Tibial artery (tissue), 4 donors: ENCODE measurements around the gene PFDN4.

ENCODE experiments used
- DNase-seq, 2 donors: peaks; one replicate each; pipeline ENCODE4 v3.0.0-alpha.2; 2019
- H3K27ac ChIP-seq, 2 donors: fragments of 200-600 bp; sonication (generic) in 1 of 2; 1 replicate in 1 of 2; 2 replicates in 1 of 2; pipeline ENCODE4 v1.5.1; 2018 to 2019; ENCODE audit warnings: mild to moderate bottlenecking in 1 of 2
- H3K27me3 ChIP-seq, 2 donors: fragments of 200-600 bp; sonication (generic) in 1 of 2; one replicate each; pipeline versions ENCODE4 v1.5.1 to v1.6.0; 2016 to 2019
- H3K36me3 ChIP-seq, 3 donors: fragments of 200-600 bp; sonication (generic) in 2 of 3; one replicate each; pipeline ENCODE4 v1.5.1; 2016 to 2019; ENCODE audit warnings: mild to moderate bottlenecking in 2 of 3
- H3K4me1 ChIP-seq, 4 donors: fragments of 200-600 bp; sonication (generic) in 2 of 4; 1 replicate in 3 of 4; 2 replicates in 1 of 4; pipeline ENCODE4 v1.5.1; 2016 to 2019
- H3K4me3 ChIP-seq, 2 donors: fragments of 200-600 bp; sonication (generic) in 1 of 2; 1 replicate in 1 of 2; 2 replicates in 1 of 2; pipeline ENCODE4 v1.5.1; 2018 to 2019; ENCODE audit warnings: mild to moderate bottlenecking in 2 of 2
- H3K9me3 ChIP-seq, 3 donors: fragments of 200-600 bp; sonication (generic) in 1 of 3; one replicate each; pipeline ENCODE4 v1.5.1; 2016 to 2019
- CTCF ChIP-seq, 2 experiments: fragments of 200-600 bp in 1 of 2; fragments of 450-650 bp in 1 of 2; IDR thresholded peaks; one replicate each; pipeline ENCODE4 v1.5.1; 2017 to 2019; ENCODE audit warnings: antibody characterized with exemption in 2 of 2, mild to moderate bottlenecking in 1 of 2, moderate library complexity in 1 of 2
- intact Hi-C: fragments of 100-400 bp; cut with DNase I; formaldehyde crosslinking; loops from one replicate; pipeline ENCODE4 v1.15.0; 2023; ENCODE audit warnings: low total_unique reads

PFDN4 gene, protein sequence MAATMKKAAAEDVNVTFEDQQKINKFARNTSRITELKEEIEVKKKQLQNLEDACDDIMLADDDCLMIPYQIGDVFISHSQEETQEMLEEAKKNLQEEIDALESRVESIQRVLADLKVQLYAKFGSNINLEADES

GRCh38 chr20:54207743-54208547 lies at the start of gene PFDN4:
Gene PFDN4 (plus strand): TSS chr20:54208087. CDS start chr20:54208101, 14 bp downstream.
- Histone ChIP-seq H3K27me3 (no peaks in the 10 kb centered on the region), H3K4me1 (peaks cover 0 to 30% (median 16%) of the 10 kb centered on the region in 4 donors), H3K36me3 (no peaks in the 10 kb centered on the region), H3K27ac (peak within 1 kb of the TSS; percentile 91 to 92), H3K4me3 (peak within 1 kb of the TSS; percentile 79 to 98), H3K9me3 (no peaks in the 10 kb centered on the region)
- DNase-seq: peak; percentile 81 to 88
- intact Hi-C loops: loop anchor here (10.0 kb wide), 2 partner anchors 533 to 633 kb away; no protein-coding TSS in a partner anchor
- peak; percentile 51 to 80 for TF ChIP-seq CTCF (IDR thresholded peaks at IDR 0.05)

DNA sequence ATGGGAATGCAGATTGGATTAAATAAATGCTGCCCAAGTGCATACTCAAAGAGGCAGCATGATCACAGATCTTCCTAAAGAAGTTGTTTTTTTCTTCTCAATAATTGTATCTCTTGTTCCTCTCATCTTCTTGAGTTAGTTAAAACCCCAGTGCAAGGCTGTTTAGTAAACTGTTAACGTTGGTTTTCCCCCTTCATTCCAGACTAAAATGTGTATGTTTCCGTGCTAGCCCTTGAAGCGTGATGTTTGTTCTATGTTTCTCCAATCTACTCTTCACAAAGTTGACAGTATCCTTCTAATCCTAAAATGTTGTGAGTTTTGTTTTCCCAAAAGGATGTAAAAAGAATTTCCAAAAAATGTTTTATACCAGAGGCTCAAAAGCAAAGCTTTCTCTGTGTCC lies 49.7 kb upstream of the PFDN4 start:
- Histone ChIP-seq H3K27me3 (peaks cover 0 to 4% of the 10 kb centered on the region in 2 donors), H3K4me3 (no peak overlapping the region), H3K36me3 (no peaks in the 10 kb centered on the region), H3K27ac (no peak overlapping the region), H3K9me3 (no peaks in the 10 kb centered on the region), H3K4me1 (no peaks in the 10 kb centered on the region)
- intact Hi-C loops: no loop called here
- TF ChIP-seq CTCF (IDR thresholded peaks at IDR 0.05): no peak
- DNase-seq: no peak

GRCh38 chr20:54158856-54159418 lies 49.0 kb upstream of the PFDN4 start:
- no peak for DNase-seq
- no peak for TF ChIP-seq CTCF (IDR thresholded peaks at IDR 0.05)
- Histone ChIP-seq H3K36me3 (no peaks in the 10 kb centered on the region), H3K9me3 (no peaks in the 10 kb centered on the region), H3K27me3 (peaks cover 0 to 4% of the 10 kb centered on the region in 2 donors), H3K4me3 (no peak overlapping the region), H3K4me1 (no peaks in the 10 kb centered on the region), H3K27ac (no peak overlapping the region)
- intact Hi-C loops: no loop called here

DNA sequence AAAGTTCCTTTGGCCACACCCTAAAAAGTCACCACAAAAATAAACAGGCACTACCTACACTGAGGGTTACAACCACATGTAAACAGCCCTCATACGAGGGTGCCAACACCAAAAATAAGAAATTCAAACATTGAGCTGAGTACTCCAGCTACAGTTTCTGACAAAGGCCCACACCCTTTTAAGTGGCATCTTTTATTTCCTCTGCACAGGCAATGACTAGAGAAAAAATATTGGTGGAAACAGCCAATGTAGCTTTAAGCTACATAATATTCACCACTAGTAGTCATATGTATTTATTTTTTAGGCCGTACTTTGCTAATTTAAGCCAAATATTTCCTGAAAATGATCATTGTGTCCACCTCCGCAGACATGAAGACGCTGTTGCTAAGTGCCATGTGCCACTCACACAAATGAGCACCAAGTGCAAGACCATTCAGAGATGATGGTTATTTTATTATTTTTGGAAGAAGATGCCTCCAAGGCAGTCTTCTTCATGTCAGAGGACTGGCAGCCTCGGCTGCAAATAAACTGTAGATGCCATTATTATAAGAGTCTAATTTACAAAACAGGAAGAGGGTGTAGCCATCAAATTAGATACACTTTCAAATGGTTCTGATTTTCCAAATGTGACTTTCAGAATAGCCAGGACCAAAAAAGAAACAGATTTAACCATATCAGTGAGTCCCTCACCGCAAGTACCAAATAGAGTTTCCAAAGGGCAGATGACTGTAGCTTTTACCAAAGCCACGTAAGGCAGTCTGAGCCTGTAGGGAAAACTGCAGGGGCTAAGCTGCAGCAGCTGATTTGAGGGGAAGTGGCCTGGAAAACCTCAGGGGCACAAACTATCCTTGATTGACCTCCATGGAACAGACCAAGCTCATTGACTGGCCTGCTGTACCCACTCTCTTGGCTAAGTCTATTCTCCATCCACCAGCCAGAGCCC lies 47.6 kb upstream of the PFDN4 start:
- H3K9me3 ChIP-seq: no peaks in the 10 kb centered on the region
- H3K4me1 ChIP-seq: no peaks in the 10 kb centered on the region
- no peak for TF ChIP-seq CTCF (IDR thresholded peaks at IDR 0.05)
- no peaks in the 10 kb centered on the region for H3K36me3 ChIP-seq
- H3K27ac ChIP-seq: no peak overlapping the region
- intact Hi-C loops: no loop called here
- DNase-seq: no peak
- no peak overlapping the region for H3K4me3 ChIP-seq
- peaks cover 0 to 9% of the 10 kb centered on the region in 2 donors for H3K27me3 ChIP-seq
